ENCODE measurements around the gene UBE2M. TPM values are rescaled to one million over a fixed set of nuclear protein-coding genes. Genes with fewer than 3 reads are reported as not detected.

UBE2M gene
- total RNA-seq, 1 experiment from 2014 or later: 127 TPM

DNA sequence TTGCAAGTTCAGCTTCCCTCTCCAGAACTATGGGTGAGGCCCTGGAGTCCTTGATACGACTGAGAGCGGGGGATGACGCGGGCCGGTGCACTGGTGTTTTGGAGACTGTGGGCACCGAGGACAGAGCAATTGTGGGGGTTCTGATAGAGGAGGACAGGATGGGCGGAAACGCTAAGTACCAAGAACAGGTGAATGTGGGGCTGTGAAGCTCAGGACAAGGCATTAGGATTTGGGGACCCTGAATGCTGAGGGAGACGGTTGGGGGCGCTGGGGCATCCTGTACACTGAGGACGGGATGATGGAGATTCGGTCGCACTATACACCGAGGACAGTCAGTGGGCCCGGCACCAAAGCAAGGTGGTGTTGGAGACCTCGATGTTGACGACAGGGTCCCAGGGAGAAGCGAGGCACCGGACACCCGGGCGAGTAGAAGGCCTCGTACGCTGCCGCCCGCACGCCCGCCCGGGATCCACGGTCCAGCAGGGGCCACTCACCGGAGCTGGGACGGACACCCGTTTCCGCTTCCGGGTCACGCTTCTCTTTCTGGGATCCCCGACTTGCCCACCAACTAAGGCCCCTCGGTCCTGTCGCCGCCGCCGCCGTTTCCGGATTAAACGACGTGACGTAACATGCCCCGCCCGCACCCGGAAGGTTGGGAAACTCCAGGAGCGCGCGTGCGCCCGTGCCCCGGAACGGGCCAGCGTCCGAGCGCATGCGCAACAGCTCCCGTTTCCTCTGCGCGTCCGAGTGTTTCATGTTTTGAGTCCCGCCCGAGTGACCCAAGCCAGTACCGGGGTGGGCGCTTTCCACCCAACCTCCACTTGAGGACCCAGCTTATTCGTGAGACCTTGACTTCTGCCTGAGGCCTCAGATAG is 3.7 kb downstream of the UBE2M start, which contains the start of gene CHMP2A:
TSS of gene CHMP2A (minus strand) at position 612 of the 875 bp plus-strand sequence. CDS start 893 bp downstream, outside the sequence.
- no peak within 1 kb of the TSS for H2AK5ac ChIP-seq (ENCODE audit: insufficient read length, low read length)
- peak; percentile 99 for DNase-seq
- Mint-ChIP-seq H3K27me3 (ENCODE audit: low read depth) (peaks cover 1% of the 10 kb centered on the region; the same call in 1 of the 2 replicates), H3K9me3 (no peaks in the 10 kb centered on the region; a peak in 2 of 5 replicates), H3K27ac (peak within 1 kb of the TSS; percentile 92 to 99 (median 98)), H3K4me3 (peak within 1 kb of the TSS; percentile 96 to 99), H3K4me1 (peaks cover 24 to 38% of the 10 kb centered on the region in 2 experiments), H3K36me3 (ENCODE audit: insufficient read depth in 1 of 3, low read depth in 3 of 3) (peaks cover 31 to 70% (median 54%) of the 10 kb centered on the region in 3 experiments; a peak in 6 of 7 replicates)
- H3K23ac ChIP-seq (ENCODE audit: insufficient read length, low read depth, low read length): no peak within 1 kb of the TSS
- H3K4me1 ChIP-seq (ENCODE audit: insufficient read depth, low read length): no peaks in the 10 kb centered on the region
- no peak within 1 kb of the TSS for H2AFZ ChIP-seq (ENCODE audit: low read length)
- H2BK5ac ChIP-seq (ENCODE audit: insufficient read length, low read length): no peak within 1 kb of the TSS
- H3K9me3 ChIP-seq (ENCODE audit: control insufficient read depth, low read depth, low read length): no peaks in the 10 kb centered on the region
- no peaks in the 10 kb centered on the region for H3K27me3 ChIP-seq (ENCODE audit: insufficient read depth, low read length)
- no peaks in the 10 kb centered on the region for H4K20me1 ChIP-seq (ENCODE audit: control insufficient read depth, insufficient read depth, insufficient read length)
- peaks cover 16% of the 10 kb centered on the region for H3K23me2 ChIP-seq (ENCODE audit: insufficient read length, low read depth, low read length, poor library complexity, severe bottlenecking)
- H3K9ac ChIP-seq (ENCODE audit: extremely low read depth, insufficient read length, low read length): peak within 1 kb of the TSS; percentile 83
- no peaks in the 10 kb centered on the region for H3K79me1 ChIP-seq (ENCODE audit: insufficient read depth, low read depth, low read length, poor library complexity, severe bottlenecking)
- H2BK120ac ChIP-seq (ENCODE audit: low read depth, low read length, poor library complexity, severe bottlenecking): no peak within 1 kb of the TSS
- H2BK20ac ChIP-seq (ENCODE audit: low read depth, low read length, poor library complexity, severe bottlenecking): no peak within 1 kb of the TSS
- no peak within 1 kb of the TSS for H3T11ph ChIP-seq (ENCODE audit: low read length)
- no peak within 1 kb of the TSS for H2BK12ac ChIP-seq (ENCODE audit: insufficient read length, low read depth, low read length)
- H3K27ac ChIP-seq (ENCODE audit: insufficient read length, low read depth, low read length): peak within 1 kb of the TSS; percentile 25
- H3K4ac ChIP-seq (ENCODE audit: low read depth, low read length): no peak within 1 kb of the TSS
- H3K4me2 ChIP-seq (ENCODE audit: insufficient read depth, insufficient read length, low read length): peak within 1 kb of the TSS; percentile 89
- H4K5ac ChIP-seq (ENCODE audit: insufficient read length, low read depth, low read length): no peak within 1 kb of the TSS
- no peak within 1 kb of the TSS for H3K56ac ChIP-seq (ENCODE audit: insufficient read length, low read depth, low read length)
- H2BK15ac ChIP-seq (ENCODE audit: low read depth, low read length): no peak within 1 kb of the TSS
- no CpG with 5 or more reads among the region's 69 CpGs for WGBS (ENCODE audit: extremely low coverage, insufficient read length, low lambda C conversion rate)
- H3K18ac ChIP-seq (ENCODE audit: insufficient read length, low read depth, low read length): peak within 1 kb of the TSS; percentile 36
- H3K14ac ChIP-seq (ENCODE audit: insufficient read depth, low read length): peak within 1 kb of the TSS; percentile 74
- peaks cover 8% of the 10 kb centered on the region; the same call in 1 of the 2 replicates for H3K79me2 ChIP-seq (ENCODE audit: insufficient read depth, low read length)
- no peak for TF ChIP-seq CTCF (conservative IDR thresholded peaks at IDR 0.05)
- H4K91ac ChIP-seq (ENCODE audit: insufficient read length, low read depth, low read length): no peak within 1 kb of the TSS
- no peak within 1 kb of the TSS for H4K8ac ChIP-seq (replicated peaks; ENCODE audit: insufficient read length, low read depth, low read length)

All from H9 (cell line).